Hepatic stellate cell (primary cell): ENCODE results near the gene RPS28.
"Not testable (repeated sequence)": the region's sequence is repeated elsewhere in the genome, so short reads cannot be mapped to it uniquely, and the experiment has no call there.

ENCODE experiments used
- DNase-seq: peaks from one replicate; pipeline ENCODE4 v3.0.0; 2011; ENCODE audit warnings: low spot score

RPS28 gene

GRCh38 chr19:8342684-8343482 lies 21.6 kb downstream of the RPS28 start, which contains the start of gene KANK3:
KANK3 (minus strand) TSS chr19:8343262; CDS start chr19:8337828, 5,434 bp downstream.
- peak; percentile 99 for DNase-seq

- DNase-seq = no peak
Observed at GRCh38 chr19:8343483-8343844, 22.2 kb downstream of the RPS28 start.

GRCh38 chr19:8349629-8350372 lies 28.5 kb downstream of the RPS28 start:
- not testable (repeated sequence) for DNase-seq

GRCh38 chr19:8352134-8352827 lies 31.0 kb downstream of the RPS28 start:
- DNase-seq = peak; percentile 57

DNA sequence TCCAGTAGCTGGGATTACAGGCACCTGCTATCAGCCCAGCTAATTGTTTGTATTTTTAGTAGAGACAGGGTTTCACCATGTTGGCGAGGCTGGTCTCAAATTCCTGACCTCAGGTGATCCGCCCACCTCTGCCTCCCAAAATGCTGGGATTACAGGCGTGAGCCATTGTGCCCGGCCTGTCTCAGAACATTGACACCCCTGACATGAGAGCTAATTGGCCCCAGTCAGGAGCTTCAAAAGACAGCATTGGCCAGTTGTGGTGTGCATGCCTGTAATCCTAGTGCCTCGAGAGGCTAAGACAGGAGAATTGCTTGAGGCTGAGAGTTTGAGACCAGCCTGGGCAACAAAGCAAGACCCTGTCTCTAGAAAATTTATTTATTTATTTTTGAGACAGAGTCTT lies 31.5 kb downstream of the RPS28 start:
- not testable (repeated sequence) for DNase-seq

GRCh38 chr19:8355631-8356402 lies 34.5 kb downstream of the RPS28 start:
- peak; percentile 71 for DNase-seq

- no peak for DNase-seq
Observed at GRCh38 chr19:8357007-8357521, 35.8 kb downstream of the RPS28 start.

GRCh38 chr19:8358948-8359347 lies 37.7 kb downstream of the RPS28 start:
- DNase-seq = no peak

GRCh38 chr19:8360196-8360595 lies 38.9 kb downstream of the RPS28 start:
- no peak for DNase-seq

DNA sequence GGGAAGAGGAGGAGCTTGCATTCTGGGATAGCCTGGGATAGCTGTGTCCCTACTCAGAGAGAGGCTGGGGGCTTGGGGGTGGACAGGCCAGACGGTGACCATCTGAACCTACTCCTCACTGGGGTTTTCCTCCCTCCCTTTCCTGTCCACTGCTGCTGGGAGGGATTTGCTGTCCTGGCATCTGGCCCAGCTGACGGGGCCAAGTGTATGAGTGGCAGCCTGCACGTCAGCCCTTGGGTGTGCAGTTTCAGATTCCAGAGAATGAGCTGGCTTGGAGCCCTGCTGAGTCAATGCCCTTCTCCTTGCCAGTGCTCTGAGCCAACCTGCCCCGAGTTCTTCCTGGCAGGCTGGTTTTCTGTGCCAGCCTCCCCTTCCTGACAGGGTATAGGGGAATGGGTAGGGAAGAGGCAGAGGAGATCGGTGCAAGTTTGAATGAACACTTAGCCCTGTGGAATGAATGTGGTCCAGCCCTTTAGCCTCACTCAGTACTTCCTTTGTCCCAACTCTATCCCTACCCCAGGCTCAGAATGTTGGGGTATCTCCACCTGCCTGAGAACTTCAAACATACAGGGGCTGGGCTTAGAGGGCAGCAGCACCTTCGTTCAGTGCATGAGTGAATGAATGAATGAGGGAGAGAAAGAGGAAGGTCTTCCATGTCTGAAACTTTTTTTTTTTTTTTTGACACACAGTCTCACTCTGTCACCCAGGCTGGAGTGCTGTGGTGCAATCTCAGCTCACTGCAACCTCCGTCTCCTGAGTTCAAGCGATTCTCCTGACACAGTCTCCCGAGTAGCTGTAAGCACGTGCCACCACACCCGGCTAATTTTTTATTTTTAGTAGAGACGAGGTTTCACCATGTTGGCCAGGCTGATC lies 40.9 kb downstream of the RPS28 start:
- peak; percentile 93 for DNase-seq

- DNase-seq = peak; percentile 70
Observed at GRCh38 chr19:8363803-8364771, 42.8 kb downstream of the RPS28 start, which contains the start of gene ANGPTL4. ANGPTL4 (plus strand) TSS chr19:8364155; CDS start chr19:8364322, 167 bp downstream.

- DNase-seq = no peak
Observed at GRCh38 chr19:8366121-8366581, 44.9 kb downstream of the RPS28 start.

DNA sequence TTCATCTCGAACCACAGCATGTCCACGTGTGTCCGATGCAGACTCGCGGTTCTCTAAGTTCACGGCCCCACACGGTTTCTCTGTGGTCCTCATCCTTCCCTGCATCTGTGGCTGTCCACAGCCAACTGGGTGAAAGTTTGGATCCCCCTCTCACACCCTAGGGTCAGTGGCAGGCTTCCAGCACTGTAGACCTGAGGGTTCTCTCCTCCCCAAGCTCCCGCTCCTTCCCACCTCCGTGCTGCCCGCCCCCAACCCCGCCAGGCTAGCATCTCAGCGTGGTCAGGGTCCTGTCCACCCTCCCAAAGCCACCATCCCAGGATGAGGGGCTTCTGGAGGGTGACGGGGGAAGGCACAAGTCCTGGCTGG lies 45.6 kb downstream of the RPS28 start:
- no peak for DNase-seq

- peak; percentile 94 for DNase-seq
Observed at GRCh38 chr19:8367327-8368001, 46.2 kb downstream of the RPS28 start.

DNA sequence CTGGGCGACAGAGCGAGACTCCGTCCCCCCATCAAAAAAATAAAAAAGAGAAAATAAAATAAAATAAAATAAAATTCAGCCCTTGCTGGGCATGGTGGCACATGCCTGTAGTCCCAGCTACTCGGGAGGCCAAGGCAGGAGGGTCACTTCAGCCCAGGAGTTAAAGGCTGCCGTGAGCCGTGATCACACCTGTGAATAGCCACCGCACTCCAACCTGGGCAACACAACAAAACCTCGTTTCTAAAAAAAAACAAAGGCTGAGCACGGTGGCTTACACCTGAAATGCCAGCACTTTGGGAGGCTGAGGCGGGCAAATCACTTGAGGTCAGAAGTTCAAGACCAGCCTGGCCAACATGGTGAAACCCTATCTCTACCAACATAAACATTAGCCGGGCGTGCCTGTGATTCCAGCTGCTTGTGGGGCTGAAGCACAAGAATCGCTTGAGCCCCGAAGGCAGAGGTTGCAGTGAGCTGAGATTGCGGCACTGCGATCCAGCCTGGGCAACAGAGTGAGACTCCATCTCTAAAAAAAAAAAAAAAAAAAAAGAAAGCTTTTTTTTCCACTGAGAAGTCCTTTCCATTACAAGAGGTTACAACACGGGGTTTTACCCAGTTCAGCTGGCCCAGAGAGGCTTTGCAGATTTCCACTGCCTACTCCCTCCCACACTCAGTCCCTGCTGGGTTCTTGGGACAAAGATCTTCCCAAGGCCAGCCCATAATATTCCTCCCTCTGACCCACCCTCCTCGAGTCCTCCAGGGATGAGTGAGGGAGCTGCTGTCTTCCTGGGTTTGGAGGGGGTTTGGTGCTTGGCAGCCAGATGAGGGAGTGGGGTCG lies 49.1 kb downstream of the RPS28 start:
- no peak for DNase-seq

- no peak for DNase-seq
Observed at GRCh38 chr19:8371011-8371804, 49.9 kb downstream of the RPS28 start.
